ENCODE results near the gene GCG. TPM values are rescaled to one million over a fixed set of nuclear protein-coding genes. Genes with fewer than 3 reads are reported as not detected.

The GCG gene
- total RNA-seq, 1 experiment from 2014 or later: 0.31 TPM

DNA sequence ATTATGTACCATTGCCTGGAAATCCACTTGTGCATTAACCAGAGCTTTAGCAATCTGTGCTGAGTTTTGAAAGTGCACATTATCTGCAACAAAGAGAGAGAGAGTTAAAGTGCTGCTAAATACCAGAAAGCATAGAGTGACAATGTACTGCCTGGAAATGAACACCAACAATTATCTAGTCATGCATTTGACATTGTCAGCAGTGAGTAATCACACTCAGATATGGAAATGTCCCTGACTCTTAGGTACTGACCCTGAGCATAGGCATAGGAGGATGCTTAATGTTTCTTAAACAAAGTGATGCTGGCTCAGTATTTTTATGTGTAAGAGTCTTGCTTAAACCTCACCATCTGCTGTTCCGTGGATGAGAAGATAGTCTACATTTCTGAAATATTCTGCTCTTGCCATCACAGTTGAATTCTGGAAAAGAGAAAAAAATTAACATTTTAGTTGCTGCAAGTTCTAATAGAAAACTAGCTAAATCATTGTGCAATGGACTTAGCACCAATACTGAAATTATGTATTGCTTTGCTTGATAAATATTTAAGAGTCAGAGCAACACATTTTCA lies 20.8 kb upstream of the GCG start:
- no peak for TF ChIP-seq TCF7L2 (IDR thresholded peaks at IDR 0.05; ENCODE audit: low read depth, low read length)
- no peak for TF ChIP-seq SIN3A (IDR thresholded peaks at IDR 0.05; ENCODE audit: borderline replicate concordance, insufficient read depth, low read depth, low read length)
- no peak for TF ChIP-seq POLR2AphosphoS5 (IDR thresholded peaks at IDR 0.05; ENCODE audit: low read depth, low read length)
- TF ChIP-seq, protein P1, sequence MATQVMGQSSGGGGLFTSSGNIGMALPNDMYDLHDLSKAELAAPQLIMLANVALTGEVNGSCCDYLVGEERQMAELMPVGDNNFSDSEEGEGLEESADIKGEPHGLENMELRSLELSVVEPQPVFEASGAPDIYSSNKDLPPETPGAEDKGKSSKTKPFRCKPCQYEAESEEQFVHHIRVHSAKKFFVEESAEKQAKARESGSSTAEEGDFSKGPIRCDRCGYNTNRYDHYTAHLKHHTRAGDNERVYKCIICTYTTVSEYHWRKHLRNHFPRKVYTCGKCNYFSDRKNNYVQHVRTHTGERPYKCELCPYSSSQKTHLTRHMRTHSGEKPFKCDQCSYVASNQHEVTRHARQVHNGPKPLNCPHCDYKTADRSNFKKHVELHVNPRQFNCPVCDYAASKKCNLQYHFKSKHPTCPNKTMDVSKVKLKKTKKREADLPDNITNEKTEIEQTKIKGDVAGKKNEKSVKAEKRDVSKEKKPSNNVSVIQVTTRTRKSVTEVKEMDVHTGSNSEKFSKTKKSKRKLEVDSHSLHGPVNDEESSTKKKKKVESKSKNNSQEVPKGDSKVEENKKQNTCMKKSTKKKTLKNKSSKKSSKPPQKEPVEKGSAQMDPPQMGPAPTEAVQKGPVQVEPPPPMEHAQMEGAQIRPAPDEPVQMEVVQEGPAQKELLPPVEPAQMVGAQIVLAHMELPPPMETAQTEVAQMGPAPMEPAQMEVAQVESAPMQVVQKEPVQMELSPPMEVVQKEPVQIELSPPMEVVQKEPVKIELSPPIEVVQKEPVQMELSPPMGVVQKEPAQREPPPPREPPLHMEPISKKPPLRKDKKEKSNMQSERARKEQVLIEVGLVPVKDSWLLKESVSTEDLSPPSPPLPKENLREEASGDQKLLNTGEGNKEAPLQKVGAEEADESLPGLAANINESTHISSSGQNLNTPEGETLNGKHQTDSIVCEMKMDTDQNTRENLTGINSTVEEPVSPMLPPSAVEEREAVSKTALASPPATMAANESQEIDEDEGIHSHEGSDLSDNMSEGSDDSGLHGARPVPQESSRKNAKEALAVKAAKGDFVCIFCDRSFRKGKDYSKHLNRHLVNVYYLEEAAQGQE (IDR thresholded peaks at IDR 0.05; ENCODE audit: insufficient read depth in 1 of 2, low read depth in 2 of 2, low read length in 1 of 2): no peak
- TF ChIP-seq, protein P2, sequence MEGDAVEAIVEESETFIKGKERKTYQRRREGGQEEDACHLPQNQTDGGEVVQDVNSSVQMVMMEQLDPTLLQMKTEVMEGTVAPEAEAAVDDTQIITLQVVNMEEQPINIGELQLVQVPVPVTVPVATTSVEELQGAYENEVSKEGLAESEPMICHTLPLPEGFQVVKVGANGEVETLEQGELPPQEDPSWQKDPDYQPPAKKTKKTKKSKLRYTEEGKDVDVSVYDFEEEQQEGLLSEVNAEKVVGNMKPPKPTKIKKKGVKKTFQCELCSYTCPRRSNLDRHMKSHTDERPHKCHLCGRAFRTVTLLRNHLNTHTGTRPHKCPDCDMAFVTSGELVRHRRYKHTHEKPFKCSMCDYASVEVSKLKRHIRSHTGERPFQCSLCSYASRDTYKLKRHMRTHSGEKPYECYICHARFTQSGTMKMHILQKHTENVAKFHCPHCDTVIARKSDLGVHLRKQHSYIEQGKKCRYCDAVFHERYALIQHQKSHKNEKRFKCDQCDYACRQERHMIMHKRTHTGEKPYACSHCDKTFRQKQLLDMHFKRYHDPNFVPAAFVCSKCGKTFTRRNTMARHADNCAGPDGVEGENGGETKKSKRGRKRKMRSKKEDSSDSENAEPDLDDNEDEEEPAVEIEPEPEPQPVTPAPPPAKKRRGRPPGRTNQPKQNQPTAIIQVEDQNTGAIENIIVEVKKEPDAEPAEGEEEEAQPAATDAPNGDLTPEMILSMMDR (IDR thresholded peaks at IDR 0.05): no peak
- intact Hi-C loops (cut with micrococcal nuclease; ENCODE audit: unreplicated experiment): no loop called here
- no peak for ATAC-seq
- no TSS peak for BruUV-seq (replicated peaks)
- Histone ChIP-seq H3K9me3 (ENCODE audit: control insufficient read depth, insufficient read depth, low read depth, low read length) (no peaks in the 10 kb centered on the region), H3K4me3 (ENCODE audit: low read depth in 2 of 2, low read length in 2 of 2) (no peak overlapping the region), H3K27me3 (ENCODE audit: control insufficient read depth, insufficient read depth, low read length) (no peaks in the 10 kb centered on the region), H3K27ac (ENCODE audit: low read length) (no peak overlapping the region), H3K4me1 (ENCODE audit: control insufficient read depth, insufficient read depth, low read length) (no peaks in the 10 kb centered on the region), H3K36me3 (ENCODE audit: control insufficient read depth, insufficient read depth, low read length) (no peaks in the 10 kb centered on the region)
- CTCF ChIA-PET: no interaction called here
- in situ Hi-C loops (cut with HindIII; ENCODE audit: low pct_unique_long_range_greater_than_20kb, low sequenced_read_pairs): no loop called here
- POLR2A ChIA-PET: no interaction called here
- DNase-seq (ENCODE audit: low read depth, low spot score): no peak

DNA sequence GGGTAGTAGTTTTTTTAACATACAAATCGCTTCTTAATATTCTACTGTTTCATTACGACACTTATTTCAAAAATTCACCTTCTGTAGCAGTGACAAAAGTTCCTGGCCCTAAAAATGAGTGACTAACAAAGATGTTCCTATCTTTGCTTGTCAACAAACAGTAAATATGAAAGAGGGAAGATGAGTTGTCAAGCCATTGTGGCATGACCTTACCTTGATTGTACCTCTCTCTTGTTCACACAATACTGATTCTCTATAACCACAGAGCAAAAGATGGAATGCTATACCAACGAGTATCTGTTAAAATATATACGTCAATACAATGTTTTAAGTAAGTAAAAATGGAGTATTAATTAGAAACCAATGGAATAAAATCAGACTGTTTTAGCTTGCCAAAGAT lies 14.7 kb upstream of the GCG start:
- Histone ChIP-seq H3K27me3 (ENCODE audit: control insufficient read depth, insufficient read depth, low read length) (no peaks in the 10 kb centered on the region), H3K4me3 (ENCODE audit: low read depth in 2 of 2, low read length in 2 of 2) (no peak overlapping the region), H3K9me3 (ENCODE audit: control insufficient read depth, insufficient read depth, low read depth, low read length) (no peaks in the 10 kb centered on the region), H3K36me3 (ENCODE audit: control insufficient read depth, insufficient read depth, low read length) (no peaks in the 10 kb centered on the region), H3K4me1 (ENCODE audit: control insufficient read depth, insufficient read depth, low read length) (no peaks in the 10 kb centered on the region), H3K27ac (ENCODE audit: low read length) (no peak overlapping the region)
- TF ChIP-seq TCF7L2 (IDR thresholded peaks at IDR 0.05; ENCODE audit: low read depth, low read length): no peak
- no peak for TF ChIP-seq SIN3A (IDR thresholded peaks at IDR 0.05; ENCODE audit: borderline replicate concordance, insufficient read depth, low read depth, low read length)
- TF ChIP-seq, protein P2 (IDR thresholded peaks at IDR 0.05): no peak
- TF ChIP-seq, protein P1 (IDR thresholded peaks at IDR 0.05; ENCODE audit: insufficient read depth in 1 of 2, low read depth in 2 of 2, low read length in 1 of 2): no peak
- in situ Hi-C loops (cut with HindIII; ENCODE audit: low pct_unique_long_range_greater_than_20kb, low sequenced_read_pairs) (no loop called here), intact Hi-C loops (cut with micrococcal nuclease; ENCODE audit: unreplicated experiment) (no loop called here)
- POLR2A ChIA-PET: no interaction called here
- BruUV-seq (replicated peaks): no TSS peak
- DNase-seq (ENCODE audit: low read depth, low spot score) (no peak), ATAC-seq (no peak)
- CTCF ChIA-PET: no interaction called here

Data from Panc1 (cell line).